Heart left ventricle (tissue), 16 donors: ENCODE data around the gene EML6. TPM values are rescaled to one million over a fixed set of nuclear protein-coding genes. Genes with fewer than 3 reads are reported as not detected.
A peak's percentile ranks its signal among the peaks of the same experiment; 100 is the strongest.

Experiments used
- ATAC-seq, 4 donors: fragments of 200-7000 bp; cut with Tn5 transposase; one replicate each; pipeline ENCODE4 v1.9.1; 2020 to 2022; ENCODE audit warnings: moderate library complexity in 4 of 4, mild to moderate bottlenecking in 3 of 4, moderate number of reproducible peaks in 1 of 4
- DNase-seq, 5 donors: peaks; one replicate each; pipeline ENCODE4 v3.0.0-alpha.2; 2020
- H3K27ac ChIP-seq, 12 donors: fragments of 200-600 bp; sonication (generic) in 4 of 12; one replicate each; pipeline versions ENCODE4 v1.5.0 to v1.8.0; 2016 to 2022; ENCODE audit warnings: mild to moderate bottlenecking in 2 of 12
- H3K27me3 ChIP-seq, 9 donors: fragments of 200-600 bp; sonication (generic) in 2 of 9; one replicate each; pipeline versions ENCODE4 v1.5.1 to v1.8.0; 2016 to 2022; ENCODE audit warnings: mild to moderate bottlenecking in 3 of 9
- H3K36me3 ChIP-seq, 9 donors: fragments of 200-600 bp; sonication (generic) in 2 of 9; one replicate each; pipeline versions ENCODE4 v1.5.0 to v1.8.0; 2018 to 2022; ENCODE audit warnings: mild to moderate bottlenecking in 2 of 9
- H3K4me1 ChIP-seq, 12 donors: fragments of 200-600 bp; sonication (generic) in 4 of 12; one replicate each; pipeline versions ENCODE4 v1.5.0 to v1.8.0; 2016 to 2022; ENCODE audit warnings: mild to moderate bottlenecking in 3 of 12
- H3K4me3 ChIP-seq, 12 donors: fragments of 200-600 bp; sonication (generic) in 4 of 12; one replicate each; pipeline versions ENCODE4 v1.5.0 to v1.8.0; 2017 to 2022; ENCODE audit warnings: mild to moderate bottlenecking in 9 of 12, moderate library complexity in 4 of 12
- H3K9me3 ChIP-seq, 12 donors: fragments of 200-600 bp; sonication (generic) in 4 of 12; one replicate each; pipeline versions ENCODE4 v1.5.0 to v1.8.0; 2016 to 2022; ENCODE audit warnings: mild to moderate bottlenecking in 1 of 12
- CTCF ChIP-seq, 12 donors: fragments of 200-600 bp; sonication (generic) in 4 of 12; IDR thresholded peaks; one replicate each; pipeline versions ENCODE4 v1.5.0 to v1.8.0; 2018 to 2022; ENCODE audit warnings: antibody characterized with exemption in 12 of 12, mild to moderate bottlenecking in 5 of 12
- POLR2A ChIP-seq, 2 donors: fragments of 450-650 bp; IDR thresholded peaks; one replicate each; pipeline ENCODE4 v1.6.1; 2017; ENCODE audit warnings: antibody characterized with exemption in 2 of 2, mild to moderate bottlenecking in 2 of 2, moderate library complexity in 2 of 2
- WGBS, 4 donors: extraction: QIAGEN DNeasy Blood & Tissue Kit in 2 of 4; methylation state at CpG; one replicate each; pipeline versions ENCODE4 v1.1.5 to v1.1.7; 2013 to 2018; 5-methylcytosine and 5-hydroxymethylcytosine counted together
- intact Hi-C, 10 donors: fragments of 100-400 bp; cut with DNase I; formaldehyde crosslinking; loops; one replicate each; pipeline versions ENCODE4 v1.11.1 to v1.14.2; 2022
- polyA plus RNA-seq, 2 donors: library from polyadenylated mRNA; stranded (reverse); fragments of 200-250 nt; gene quantifications; one replicate each; pipeline ENCODE4 v1.2.3, GENCODE V29; 2013
- total RNA-seq, 9 donors: library from RNA; depleted of rRNA in 2 of 9; stranded (reverse); fragments of >200 nt in 2 of 9; fragmentation: NEBNext Ultra II Directional in 3 of 9; extraction: Animal tissue kit (Norgen Biotek cat#: 25700) in 3 of 9; gene quantifications; one replicate each; pipeline versions ENCODE4 v1.1.0 to v1.2.4, GENCODE V29; 2016 to 2023
- donor health status: ischemic (EF 13 %, LVEDD 7.1; RV severe dilation, severe dysfunction).
- donor health status: healthy with polysubstance abuse.
- donor health status: DM: no; HTN: yes; CAD: no.
- donor health status: DM: no; HTN: no; CAD: no.
- donor health status: ischemic (EF 25% LVEDD 6.9; RV normal size, moderate dysfunction).
- donor health status: ischemic (EF 25% LVEDD 5.7; RV mildly dilated, moderate dysfunction).
- donor health status: healthy.
- donor health status: DM: yes; HTN: yes; CAD: no.
- donor health status: ischemic (EF 35%, LVEDD 5.7; RV mildly dilated, moderate dysfunction).
- donor health status: nonischemic (EF 11% LVEDD 7.7; RV severe dilation, severe dysfunction).
- donor health status: DM: yes; HTN: yes; CAD: no.
- donor health status: PGD.
- donor health status: ischemic (EF 29% LVEDD 5.4; RV normal size, mild dysfunction).
- donor health status: nonischemic (EF 23%, LVEDD 6.1; RV moderate dilation, normal function).

Gene EML6
- total and polyA plus RNA-seq, 11 donors: 0.08 to 1.2 (median 0.58) TPM

DNA sequence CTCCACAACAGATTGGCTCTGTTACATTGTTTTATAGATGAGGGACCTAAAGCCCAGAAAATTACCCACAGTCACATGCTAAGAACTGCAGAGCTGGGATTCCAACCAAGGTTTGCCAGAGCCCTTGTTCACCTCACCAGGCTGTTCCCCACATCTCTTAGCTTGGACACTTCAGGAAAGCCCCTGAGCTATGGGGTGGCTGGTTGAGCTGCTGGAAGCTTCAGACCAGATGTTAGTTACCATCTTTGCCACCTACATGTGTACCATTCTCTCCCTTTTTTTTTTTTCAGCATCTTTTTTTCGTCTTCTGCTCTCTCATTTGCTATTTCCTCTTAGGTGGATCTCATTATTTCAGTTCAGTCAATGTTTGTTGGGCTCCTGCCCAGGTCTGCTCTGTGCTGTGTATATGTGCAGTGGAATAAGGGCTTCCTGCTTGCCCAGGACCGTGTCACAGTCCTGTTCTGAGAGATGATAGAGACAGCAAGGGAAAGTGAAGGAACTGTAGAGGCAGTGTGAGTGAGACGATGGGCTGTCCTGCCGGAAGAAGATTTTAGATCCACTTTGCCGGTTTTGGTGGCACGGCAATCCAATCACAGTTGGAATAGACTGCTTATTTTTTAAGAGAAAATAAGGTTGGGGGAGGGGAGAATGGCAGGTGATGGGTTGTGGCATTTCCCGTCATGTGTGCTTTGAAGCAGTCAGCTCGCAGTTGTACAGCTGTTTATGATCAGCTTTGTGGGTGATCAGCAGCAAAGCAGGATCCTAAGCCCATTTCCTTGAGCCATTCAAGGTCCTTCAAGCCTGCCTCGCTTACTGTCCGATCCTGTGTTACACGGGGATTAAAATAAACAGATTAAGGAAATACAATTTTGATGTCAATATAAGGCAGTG lies 174.2 kb downstream of the EML6 start:
- Histone ChIP-seq H3K9me3 (peaks cover 0 to 13% (median 1%) of the 10 kb centered on the region in 12 donors), H3K36me3 (no peaks in the 10 kb centered on the region), H3K4me3 (no peak overlapping the region), H3K4me1 (no peaks in the 10 kb centered on the region), H3K27ac (no peak overlapping the region), H3K27me3 (no peaks in the 10 kb centered on the region)
- intact Hi-C loops: loop anchor here in 4 of 10 donors (5.0 kb wide), 3 partner anchors 115 to 280 kb away; no protein-coding TSS in a partner anchor
- TF ChIP-seq CTCF (IDR thresholded peaks at IDR 0.05) (no peak), POLR2A (IDR thresholded peaks at IDR 0.05) (no peak)
- 69 to 76% (median 71%) methylated on average over 11 of the region's 11 CpGs for WGBS, 4 donors
- DNase-seq (no peak), ATAC-seq (no peak)

DNA sequence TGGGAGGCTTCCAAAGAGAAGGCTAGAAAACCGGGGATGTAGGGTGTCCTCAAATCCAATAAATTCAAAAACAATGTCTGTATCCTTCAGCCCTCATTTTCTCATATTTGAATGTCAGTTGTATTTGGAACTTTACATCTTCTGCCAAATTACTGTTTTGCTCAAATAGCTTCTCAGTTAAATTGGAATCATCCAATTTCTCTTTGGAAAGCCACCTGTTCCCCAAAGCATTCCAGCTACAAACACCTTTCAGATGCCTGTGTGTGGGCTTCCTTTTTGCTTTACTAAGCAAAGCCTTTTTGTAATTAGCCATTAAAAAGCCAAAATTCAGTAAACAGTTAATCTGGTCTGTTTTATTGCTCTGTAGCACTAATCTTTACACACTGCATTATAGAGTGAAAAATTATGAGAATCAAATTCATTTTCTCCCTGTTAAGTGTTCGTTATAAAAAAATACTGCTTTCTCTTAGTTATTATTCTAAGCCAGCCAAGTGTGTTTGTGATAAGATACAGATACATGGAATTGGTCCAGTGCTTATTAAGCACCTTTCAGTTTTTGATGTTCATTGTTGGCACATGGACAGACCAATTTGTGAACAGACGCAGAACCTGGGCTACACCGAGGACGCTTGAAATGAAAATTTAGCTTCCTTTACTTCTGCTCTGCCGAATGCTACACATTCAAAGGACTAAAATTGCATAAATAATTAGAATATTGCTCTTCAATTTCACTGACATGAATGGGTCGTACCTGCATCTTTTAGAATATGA lies 175.2 kb downstream of the EML6 start:
- Histone ChIP-seq H3K27ac (no peak overlapping the region), H3K4me3 (no peak overlapping the region), H3K36me3 (no peaks in the 10 kb centered on the region), H3K27me3 (no peaks in the 10 kb centered on the region), H3K9me3 (peaks cover 0 to 13% (median 1%) of the 10 kb centered on the region in 12 donors), H3K4me1 (peaks cover 0 to 2% (median 0%) of the 10 kb centered on the region in 12 donors)
- ATAC-seq (no peak), DNase-seq (no peak)
- 87 to 91% (median 89%) methylated on average over 7 of the region's 7 CpGs for WGBS, 4 donors
- no peak for TF ChIP-seq POLR2A (IDR thresholded peaks at IDR 0.05)
- TF ChIP-seq CTCF (IDR thresholded peaks at IDR 0.05): no peak
- intact Hi-C loops: loop anchor here in 4 of 10 donors (5.0 kb wide), 3 partner anchors 114 to 279 kb away; no protein-coding TSS in a partner anchor

DNA sequence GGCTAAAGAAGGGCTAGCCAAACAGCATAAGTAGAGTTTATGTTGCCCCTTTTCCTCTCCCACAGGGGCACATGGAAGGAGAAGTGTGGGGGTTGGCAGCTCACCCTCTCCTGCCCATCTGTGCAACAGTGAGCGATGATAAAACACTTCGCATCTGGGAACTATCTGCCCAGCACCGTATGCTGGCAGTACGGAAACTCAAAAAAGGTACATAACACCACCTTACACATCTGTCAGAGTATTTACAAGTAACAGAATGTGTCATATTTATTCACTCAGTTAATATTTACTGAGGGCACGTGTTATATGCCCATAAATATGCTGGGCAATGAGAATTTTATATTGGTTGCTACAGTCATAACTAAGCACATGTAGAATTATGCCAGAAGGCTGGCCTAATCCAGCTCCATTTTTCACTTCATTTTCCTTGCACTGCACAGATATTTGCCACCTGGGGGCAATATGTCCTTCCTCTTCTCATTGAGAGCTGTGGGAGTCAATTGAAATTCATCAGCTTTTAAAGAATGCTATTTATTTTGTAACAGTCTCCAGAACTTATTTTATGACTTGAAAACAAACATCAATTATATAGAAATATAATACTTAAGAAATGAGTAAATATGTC lies 176.2 kb downstream of the EML6 start:
- ATAC-seq (peak in 3 of 4 donors; percentile 47 to 78 (median 58)), DNase-seq (no peak)
- TF ChIP-seq POLR2A (IDR thresholded peaks at IDR 0.05) (no peak), CTCF (IDR thresholded peaks at IDR 0.05) (peak; percentile 22 to 72 (median 60))
- Histone ChIP-seq H3K27ac (no peak overlapping the region), H3K9me3 (peaks cover 0 to 12% (median 1%) of the 10 kb centered on the region in 12 donors), H3K4me3 (no peak overlapping the region), H3K27me3 (no peaks in the 10 kb centered on the region), H3K36me3 (no peaks in the 10 kb centered on the region), H3K4me1 (peaks cover 0 to 12% (median 0%) of the 10 kb centered on the region in 12 donors)
- WGBS, 4 donors: 81 to 87% (median 84%) methylated on average over 5 of the region's 5 CpGs
- intact Hi-C loops: loop anchor here (2.0 to 10.0 kb wide), 9 partner anchors 105 to 278 kb away; no protein-coding TSS in a partner anchor
